Right ventricle myocardium inferior (tissue), 1 donor: ENCODE measurements around the gene DAZAP1. TPM values are rescaled to one million over a fixed set of nuclear protein-coding genes. Genes with fewer than 3 reads are reported as not detected.

Experiments used
- ATAC-seq: fragments of 200-7000 bp; cut with Tn5 transposase; one replicate; pipeline ENCODE4 v1.9.1; 2020; ENCODE audit warnings: mild to moderate bottlenecking, moderate library complexity
- DNase-seq: peaks from one replicate; pipeline ENCODE4 v3.0.0; 2021; ENCODE audit errors: missing footprints
- intact Hi-C: fragments of 100-400 bp; cut with DNase I; formaldehyde crosslinking; loops from one replicate; pipeline ENCODE4 v1.11.0; 2022
- total RNA-seq: library from RNA; stranded (reverse); fragmentation: NEBNext Ultra II Directional; extraction: Animal tissue kit (Norgen Biotek cat#: 25700); gene quantifications from one replicate; pipeline ENCODE4 v1.2.1, GENCODE V29; 2021
- donor health status: DM: no; HTN: yes; CAD: no; lungs with severe emphysema.

Gene DAZAP1
- total RNA-seq, 1 donor from 2014 or later: 88.4 TPM

DNA sequence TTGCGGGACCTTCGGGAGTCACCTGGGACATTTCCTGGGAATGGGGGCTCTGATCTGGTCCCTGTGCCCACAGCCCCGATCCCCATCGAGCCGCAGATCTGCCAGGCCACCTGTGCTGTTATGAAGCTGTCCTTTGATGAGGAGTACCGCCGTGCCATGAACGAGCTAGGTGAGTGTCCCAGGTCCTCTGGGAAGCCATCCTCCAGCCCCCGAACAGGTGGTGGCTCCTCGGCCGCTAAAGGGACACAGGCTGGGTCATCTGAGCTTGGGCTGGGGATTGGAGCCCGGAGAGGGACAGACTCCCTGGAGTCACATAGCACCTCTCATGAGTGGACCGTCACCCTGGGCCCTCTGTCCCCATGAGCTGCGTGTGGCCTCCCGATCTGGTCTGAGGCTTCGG, 50.5 kb downstream of the DAZAP1 start:
- ATAC-seq: no peak
- DNase-seq: no peak
- intact Hi-C loops: no loop called here

DNA sequence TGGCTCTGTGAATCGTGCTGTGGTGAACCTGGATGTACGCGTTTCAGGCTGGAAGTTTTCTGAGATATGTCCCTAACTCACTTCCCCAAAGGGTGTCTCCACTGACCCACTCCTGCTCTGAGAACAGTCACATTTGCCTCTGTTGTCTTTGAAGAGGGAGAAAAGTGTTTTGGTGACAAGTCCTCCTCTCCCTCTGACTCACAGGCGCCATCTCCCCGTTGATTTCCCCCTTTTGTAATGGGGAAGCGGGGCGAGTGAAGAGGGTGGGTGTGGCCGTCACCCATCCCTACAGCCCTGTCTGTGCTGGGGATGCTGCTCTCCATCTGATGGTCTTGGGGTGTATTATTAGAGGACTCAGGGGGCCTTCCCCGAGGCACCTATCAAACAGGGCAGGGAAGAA, 52.1 kb downstream of the DAZAP1 start:
- peak; percentile 42 for DNase-seq
- no peak for ATAC-seq
- intact Hi-C loops: no loop called here

DNA sequence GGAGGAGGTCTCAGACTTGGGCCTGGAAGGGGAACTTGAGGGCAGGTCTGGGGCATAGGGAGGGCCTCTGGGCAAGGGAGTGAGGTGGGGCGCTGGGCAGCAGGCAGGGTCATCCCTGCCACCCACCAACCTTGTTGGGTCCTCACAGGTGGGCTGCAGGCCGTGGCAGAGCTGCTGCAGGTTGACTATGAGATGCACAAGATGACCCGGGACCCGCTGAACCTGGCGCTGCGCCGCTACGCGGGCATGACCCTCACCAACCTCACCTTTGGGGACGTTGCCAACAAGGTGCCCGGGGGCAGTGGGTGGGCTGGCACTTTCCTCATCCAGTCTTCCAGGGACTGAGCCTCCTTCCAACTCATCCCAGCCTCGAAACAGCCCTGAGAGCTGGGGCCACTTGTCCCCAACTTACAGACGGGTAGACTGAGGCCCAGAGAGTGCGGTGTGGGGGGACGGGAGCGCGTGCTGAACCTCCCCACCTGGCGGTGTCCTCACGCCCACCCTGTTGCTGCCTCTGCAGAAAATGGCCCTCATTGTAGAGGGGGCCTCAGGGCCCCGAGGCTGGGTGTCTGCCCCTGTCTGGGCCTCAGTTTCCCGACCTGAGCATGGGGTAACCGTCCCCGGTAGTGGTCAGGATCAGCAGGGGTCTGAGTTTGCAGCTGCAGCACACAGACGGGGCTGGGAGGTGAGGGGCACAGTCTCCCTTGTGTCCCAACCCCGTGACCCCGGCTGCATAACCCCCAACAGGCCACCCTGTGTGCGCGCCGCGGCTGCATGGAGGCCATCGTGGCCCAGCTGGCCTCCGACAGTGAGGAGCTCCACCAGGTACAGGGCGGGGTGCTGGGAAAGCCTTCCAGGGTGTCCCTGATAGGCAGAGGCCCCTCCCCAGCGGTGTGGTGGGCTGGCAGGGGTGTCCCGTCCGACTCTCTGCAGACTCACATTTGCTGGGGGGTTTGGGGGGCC, 52.9 kb downstream of the DAZAP1 start:
- DNase-seq (peak; percentile 37), ATAC-seq (no peak)
- intact Hi-C loops: no loop called here

DNA sequence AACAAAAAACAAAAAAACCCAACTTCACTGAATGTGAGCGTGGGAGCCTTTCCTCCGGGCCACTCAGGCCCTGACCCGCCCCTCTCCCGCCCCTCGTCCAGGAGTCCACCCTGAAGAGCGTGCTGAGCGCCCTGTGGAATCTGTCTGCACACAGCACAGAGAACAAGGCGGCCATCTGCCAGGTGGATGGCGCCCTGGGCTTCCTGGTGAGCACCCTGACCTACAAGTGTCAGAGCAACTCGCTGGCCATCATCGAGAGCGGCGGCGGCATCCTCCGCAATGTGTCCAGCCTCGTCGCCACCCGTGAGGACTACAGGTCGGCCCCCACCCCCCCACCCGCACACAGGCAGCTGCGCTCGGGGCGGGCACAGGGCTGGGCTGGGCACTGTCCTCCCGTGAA, 54.5 kb downstream of the DAZAP1 start:
- no peak for ATAC-seq
- intact Hi-C loops: no loop called here
- DNase-seq: peak; percentile 48

DNA sequence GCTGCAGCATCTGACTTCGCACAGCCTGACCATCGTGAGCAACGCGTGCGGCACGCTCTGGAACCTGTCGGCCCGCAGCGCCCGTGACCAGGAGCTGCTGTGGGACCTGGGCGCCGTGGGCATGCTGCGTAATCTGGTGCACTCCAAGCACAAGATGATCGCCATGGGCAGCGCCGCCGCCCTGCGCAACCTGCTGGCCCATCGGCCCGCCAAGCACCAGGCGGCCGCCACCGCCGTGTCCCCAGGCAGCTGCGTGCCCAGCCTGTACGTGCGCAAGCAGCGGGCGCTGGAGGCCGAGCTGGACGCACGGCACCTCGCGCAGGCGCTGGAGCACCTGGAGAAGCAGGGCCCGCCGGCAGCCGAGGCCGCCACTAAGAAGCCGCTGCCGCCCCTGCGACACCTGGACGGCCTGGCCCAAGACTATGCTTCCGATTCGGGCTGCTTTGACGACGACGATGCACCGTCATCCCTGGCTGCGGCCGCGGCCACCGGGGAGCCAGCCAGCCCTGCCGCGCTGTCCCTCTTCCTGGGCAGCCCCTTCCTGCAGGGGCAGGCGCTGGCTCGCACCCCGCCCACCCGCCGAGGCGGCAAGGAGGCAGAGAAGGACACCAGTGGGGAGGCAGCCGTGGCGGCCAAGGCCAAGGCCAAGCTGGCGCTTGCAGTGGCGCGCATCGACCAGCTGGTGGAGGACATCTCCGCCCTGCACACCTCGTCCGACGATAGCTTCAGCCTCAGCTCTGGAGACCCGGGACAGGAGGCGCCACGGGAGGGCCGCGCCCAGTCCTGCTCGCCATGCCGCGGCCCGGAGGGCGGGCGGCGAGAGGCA, 58.0 kb downstream of the DAZAP1 start:
- ATAC-seq (peak; percentile 29), DNase-seq (peak; percentile 66)
- intact Hi-C loops: no loop called here

DNA sequence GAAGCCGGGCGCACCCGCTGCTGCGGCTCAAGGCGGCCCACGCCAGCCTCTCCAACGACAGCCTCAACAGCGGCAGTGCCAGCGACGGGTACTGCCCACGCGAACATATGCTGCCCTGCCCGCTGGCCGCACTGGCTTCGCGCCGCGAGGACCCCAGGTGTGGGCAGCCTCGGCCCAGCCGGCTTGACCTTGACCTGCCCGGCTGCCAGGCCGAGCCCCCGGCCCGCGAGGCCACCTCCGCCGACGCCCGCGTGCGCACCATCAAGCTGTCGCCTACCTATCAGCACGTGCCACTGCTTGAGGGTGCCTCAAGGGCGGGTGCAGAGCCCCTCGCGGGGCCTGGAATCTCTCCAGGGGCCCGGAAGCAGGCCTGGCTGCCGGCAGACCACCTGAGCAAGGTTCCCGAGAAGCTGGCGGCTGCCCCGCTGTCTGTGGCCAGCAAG, 58.7 kb downstream of the DAZAP1 start:
- ATAC-seq: no peak
- intact Hi-C loops: no loop called here
- DNase-seq: peak; percentile 27

DNA sequence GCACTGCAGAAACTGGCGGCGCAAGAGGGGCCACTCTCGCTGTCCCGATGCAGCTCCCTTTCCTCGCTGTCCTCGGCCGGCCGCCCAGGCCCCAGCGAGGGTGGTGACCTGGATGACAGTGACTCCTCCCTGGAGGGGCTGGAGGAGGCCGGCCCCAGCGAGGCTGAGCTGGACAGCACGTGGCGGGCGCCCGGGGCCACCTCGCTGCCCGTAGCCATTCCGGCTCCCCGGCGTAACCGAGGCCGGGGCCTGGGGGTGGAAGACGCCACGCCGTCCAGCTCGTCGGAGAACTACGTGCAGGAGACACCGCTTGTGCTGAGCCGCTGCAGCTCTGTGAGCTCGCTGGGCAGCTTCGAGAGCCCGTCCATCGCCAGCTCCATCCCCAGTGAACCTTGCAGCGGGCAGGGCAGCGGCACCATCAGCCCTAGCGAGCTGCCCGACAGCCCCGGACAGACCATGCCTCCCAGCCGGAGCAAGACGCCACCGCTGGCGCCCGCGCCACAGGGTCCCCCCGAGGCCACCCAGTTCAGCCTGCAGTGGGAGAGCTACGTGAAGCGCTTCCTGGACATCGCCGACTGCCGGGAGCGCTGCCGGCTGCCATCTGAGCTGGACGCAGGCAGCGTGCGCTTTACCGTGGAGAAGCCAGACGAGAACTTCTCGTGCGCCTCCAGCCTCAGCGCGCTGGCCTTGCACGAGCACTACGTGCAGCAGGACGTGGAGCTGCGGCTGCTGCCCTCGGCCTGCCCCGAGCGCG, 59.3 kb downstream of the DAZAP1 start:
- ATAC-seq (no peak), DNase-seq (peak; percentile 62)
- intact Hi-C loops: no loop called here

DNA sequence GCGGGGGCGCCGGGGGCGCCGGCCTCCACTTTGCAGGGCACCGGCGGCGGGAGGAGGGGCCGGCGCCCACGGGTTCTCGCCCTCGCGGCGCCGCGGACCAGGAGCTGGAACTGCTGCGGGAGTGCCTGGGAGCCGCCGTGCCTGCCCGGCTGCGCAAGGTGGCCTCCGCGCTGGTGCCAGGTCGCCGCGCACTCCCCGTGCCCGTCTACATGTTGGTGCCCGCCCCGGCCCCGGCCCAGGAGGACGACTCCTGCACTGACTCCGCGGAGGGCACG, 59.8 kb downstream of the DAZAP1 start:
- intact Hi-C loops: no loop called here
- ATAC-seq: no peak
- peak; percentile 53 for DNase-seq

DNA sequence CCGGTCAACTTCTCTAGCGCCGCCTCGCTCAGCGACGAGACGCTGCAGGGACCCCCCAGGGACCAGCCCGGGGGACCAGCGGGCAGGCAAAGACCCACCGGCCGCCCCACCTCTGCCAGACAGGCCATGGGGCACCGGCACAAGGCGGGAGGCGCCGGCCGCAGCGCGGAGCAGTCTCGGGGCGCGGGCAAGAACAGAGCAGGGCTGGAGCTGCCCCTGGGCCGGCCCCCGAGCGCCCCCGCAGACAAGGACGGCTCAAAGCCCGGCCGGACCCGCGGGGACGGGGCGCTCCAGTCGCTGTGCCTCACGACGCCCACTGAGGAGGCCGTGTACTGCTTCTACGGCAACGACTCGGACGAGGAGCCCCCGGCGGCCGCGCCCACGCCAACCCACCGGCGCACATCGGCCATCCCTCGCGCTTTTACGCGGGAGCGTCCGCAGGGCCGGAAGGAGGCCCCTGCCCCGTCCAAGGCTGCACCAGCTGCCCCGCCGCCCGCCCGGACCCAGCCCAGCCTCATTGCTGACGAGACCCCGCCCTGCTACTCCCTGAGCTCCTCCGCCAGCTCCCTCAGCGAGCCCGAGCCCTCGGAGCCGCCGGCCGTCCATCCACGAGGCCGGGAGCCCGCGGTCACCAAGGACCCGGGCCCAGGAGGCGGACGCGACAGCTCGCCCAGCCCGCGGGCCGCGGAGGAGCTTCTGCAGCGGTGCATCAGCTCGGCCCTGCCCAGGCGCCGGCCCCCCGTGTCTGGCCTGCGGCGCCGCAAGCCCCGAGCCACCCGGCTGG, 60.3 kb downstream of the DAZAP1 start:
- intact Hi-C loops: no loop called here
- DNase-seq (peak; percentile 61), ATAC-seq (no peak)

DNA sequence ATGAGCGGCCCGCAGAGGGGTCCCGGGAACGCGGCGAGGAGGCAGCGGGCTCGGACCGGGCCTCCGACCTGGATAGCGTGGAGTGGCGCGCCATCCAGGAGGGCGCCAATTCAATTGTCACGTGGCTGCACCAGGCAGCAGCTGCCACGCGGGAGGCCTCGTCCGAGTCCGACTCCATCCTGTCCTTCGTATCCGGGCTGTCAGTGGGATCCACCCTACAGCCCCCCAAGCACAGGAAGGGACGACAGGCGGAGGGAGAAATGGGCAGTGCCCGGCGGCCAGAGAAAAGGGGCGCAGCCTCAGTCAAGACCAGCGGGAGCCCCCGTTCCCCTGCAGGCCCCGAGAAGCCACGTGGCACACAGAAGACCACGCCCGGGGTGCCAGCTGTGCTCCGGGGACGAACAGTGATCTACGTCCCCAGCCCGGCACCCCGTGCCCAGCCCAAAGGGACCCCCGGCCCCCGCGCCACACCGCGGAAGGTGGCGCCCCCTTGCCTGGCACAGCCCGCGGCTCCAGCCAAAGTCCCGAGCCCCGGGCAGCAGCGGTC, 61.0 kb downstream of the DAZAP1 start:
- intact Hi-C loops: no loop called here
- DNase-seq (peak; percentile 6), ATAC-seq (no peak)

DNA sequence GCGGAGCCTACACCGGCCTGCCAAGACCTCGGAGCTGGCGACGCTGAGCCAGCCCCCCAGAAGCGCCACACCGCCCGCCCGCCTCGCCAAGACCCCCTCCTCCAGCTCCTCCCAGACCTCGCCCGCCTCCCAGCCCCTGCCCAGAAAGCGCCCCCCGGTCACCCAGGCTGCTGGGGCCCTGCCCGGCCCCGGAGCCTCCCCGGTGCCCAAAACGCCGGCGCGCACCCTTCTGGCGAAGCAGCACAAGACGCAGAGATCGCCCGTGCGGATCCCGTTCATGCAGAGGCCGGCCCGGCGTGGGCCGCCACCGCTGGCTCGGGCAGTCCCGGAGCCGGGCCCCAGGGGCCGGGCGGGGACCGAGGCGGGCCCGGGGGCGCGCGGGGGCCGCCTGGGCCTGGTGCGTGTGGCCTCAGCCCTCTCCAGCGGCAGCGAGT, 61.5 kb downstream of the DAZAP1 start:
- ATAC-seq (no peak), DNase-seq (peak; percentile 70)
- intact Hi-C loops: no loop called here

DNA sequence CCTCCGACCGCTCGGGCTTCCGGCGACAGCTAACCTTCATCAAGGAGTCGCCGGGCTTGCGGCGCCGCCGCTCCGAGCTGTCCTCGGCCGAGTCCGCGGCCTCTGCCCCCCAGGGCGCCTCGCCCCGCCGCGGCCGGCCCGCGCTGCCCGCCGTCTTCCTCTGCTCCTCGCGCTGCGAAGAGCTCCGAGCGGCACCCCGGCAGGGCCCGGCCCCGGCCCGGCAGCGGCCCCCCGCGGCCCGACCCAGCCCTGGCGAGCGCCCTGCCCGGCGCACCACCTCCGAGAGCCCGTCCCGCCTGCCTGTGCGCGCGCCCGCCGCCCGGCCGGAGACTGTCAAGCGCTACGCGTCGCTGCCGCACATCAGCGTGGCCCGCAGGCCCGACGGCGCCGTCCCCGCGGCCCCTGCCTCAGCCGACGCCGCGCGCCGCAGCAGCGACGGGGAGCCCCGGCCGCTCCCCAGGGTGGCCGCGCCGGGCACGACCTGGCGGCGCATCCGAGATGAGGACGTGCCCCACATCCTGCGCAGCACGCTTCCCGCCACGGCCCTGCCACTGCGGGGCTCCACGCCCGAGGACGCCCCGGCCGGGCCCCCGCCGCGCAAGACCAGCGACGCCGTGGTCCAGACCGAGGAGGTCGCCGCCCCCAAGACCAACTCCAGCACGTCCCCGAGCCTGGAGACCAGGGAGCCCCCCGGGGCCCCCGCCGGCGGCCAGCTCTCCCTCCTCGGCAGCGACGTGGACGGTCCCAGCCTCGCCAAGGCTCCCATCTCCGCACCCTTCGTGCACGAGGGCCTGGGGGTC, 62.1 kb downstream of the DAZAP1 start:
- ATAC-seq (no peak), DNase-seq (peak; percentile 1)
- intact Hi-C loops: no loop called here

DNA sequence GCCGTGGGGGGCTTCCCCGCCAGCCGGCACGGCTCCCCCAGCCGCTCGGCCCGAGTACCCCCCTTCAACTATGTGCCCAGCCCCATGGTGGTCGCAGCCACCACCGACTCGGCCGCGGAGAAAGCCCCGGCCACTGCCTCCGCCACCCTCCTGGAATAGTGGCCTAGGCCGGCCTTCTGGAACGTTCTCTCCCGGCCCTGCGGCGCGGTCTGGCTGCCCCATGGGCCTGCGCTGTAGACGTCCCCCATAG, 62.6 kb downstream of the DAZAP1 start:
- ATAC-seq (no peak), DNase-seq (peak; percentile 27)
- intact Hi-C loops: no loop called here

DNA sequence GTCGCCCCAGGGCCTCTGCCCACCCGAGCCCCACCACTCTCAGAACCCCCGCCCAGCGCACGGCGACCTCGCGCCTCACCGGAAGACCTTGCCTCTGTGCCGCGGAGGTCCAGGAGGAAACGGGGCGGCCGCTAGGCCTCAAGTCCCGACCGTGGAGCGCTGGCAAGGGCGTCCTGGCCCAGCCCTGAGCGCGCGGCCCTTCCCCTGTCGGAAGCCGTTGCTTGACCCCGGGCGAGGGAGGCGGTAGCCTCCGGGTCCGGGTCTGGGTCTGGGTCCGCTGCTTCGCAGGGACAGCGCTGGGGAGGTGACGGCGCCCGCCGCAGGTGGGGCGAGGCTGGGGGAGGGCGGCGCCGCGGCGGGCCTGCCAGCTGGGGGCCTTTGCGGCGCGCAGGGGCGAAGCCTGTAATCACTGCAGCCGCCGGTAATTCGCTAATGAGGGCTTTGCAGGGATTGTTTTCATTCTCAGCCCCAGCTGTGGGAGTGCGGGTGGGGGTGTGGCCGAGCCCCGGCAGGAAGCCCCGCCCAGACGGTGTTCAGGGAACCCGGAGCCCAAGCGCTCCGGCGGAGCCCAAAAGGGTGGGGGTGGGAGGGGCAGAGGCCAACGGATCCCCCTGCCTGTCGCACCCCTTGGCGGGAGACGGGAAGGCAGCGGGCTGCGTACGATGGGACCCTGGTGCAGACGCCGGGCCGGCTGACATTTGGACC, 63.1 kb downstream of the DAZAP1 start:
- DNase-seq: peak; percentile 74
- intact Hi-C loops: no loop called here
- peak; percentile 39 for ATAC-seq

DNA sequence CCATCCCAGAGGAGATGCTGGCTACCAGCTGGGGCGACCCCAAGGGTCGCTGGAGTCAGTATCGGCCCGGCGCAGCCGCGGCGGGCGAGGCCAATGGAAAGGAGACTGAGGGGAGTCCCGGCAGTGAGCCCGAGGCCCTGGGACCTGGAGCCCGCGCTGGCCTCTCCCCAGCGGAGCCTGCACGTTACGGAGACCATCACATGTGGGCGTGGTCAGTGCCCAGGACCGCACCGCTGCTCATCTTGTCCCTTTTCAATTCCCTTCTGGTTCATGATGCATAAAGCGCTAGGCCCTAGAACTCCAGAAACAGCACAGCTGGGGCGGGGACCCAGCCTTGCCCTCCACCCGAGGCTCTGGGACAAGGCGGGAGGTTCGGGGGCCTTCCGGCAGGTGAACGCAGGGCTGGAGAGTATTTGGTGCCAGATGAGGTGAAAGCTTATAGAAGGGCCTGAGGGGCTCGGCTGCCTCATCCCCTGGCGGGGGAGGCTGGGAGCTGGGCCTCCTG, 63.7 kb downstream of the DAZAP1 start:
- ATAC-seq: no peak

DNA sequence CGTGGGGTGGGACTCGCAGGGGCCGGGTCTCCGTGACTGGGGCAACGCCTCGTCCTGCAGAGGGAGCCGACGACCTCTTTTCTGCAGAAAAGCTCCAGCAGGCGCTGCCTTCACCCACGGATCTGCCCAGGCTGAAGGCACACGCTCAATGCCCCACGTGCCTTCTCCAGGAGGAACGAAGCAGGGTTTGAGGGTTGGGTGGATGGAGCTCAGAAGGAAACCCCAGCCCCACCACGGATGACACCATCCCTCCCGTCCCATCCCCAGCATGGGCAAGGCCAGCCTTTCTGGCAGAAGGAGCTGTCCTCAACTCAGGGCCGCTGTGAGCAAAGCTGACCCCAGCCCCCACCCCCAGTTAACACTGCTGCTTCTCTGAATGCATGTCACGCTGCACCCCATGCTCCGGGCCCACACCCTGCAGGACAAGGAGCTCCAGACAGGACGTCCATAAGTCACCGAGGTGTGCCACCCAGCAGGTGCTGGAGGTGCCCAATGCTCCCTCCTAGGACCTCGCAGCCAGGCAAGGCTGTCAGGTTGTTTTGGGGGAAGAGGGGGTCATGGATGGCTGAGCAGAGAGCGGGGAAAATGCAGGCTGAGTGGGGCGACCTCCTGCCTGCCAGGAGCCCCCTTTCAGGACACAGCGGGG, 64.3 kb downstream of the DAZAP1 start:
- intact Hi-C loops: no loop called here
- peak; percentile 39 for DNase-seq
- ATAC-seq: no peak

More for the DNA sequence above, 63.7 kb downstream of the DAZAP1 start:
- intact Hi-C loops: no loop called here
- DNase-seq: peak; percentile 50
